K562 (cell line): ENCODE data around the gene ATAD2B. TPM values are rescaled to one million over a fixed set of nuclear protein-coding genes. Genes with fewer than 3 reads are reported as not detected.
A peak's percentile ranks its signal among the peaks of the same experiment; 100 is the strongest.

ENCODE experiments used
- ATAC-seq: fragments of 200-7000 bp; cut with Tn5 transposase; 3 replicates; pipeline ENCODE4 v1.9.1; 2020; ENCODE audit warnings: moderate library complexity
- BruUV-seq: library from RNA; stranded (reverse); fragments of 400-500 nt; replicated peaks from 2 replicates; lab custom pipeline; 2021; lab: Mats Ljungman, UMichigan
- CTCF ChIA-PET: fragments of 300-600 bp; formaldehyde crosslinking; extraction: SDS; loops from one replicate; lab custom pipeline; 2021; ENCODE audit warnings: low intra/inter-chr PET ratio; lab: Yijun Ruan, JAX
- POLR2A ChIA-PET: fragments of 300-600, 350-650 bp; sonication (Branson Sonifier 250); formaldehyde crosslinking; extraction: SDS; loops from one replicate; lab custom pipeline; 2021; ENCODE audit warnings: antibody characterized with exemption, inconsistent platforms; lab: Yijun Ruan, JAX
- DNase-seq, 4 experiments: peaks; one replicate each; pipeline versions ENCODE4 v3.0.0 to v3.0.0-alpha.2; 2011 to 2018; ENCODE audit warnings: low spot score in 3 of 4, mixed read lengths in 3 of 4; ENCODE audit errors: extremely low read depth in 1 of 4
- FAIRE-seq: peaks from 2 replicates; lab custom pipeline; 2011; peaks lifted over from hg19 to GRCh38; lab: Jason Lieb, UNC
- H2AFZ ChIP-seq: 2 replicates; pipeline ENCODE4 v1.6.0; 2011; ENCODE audit warnings: low read depth, low read length, control low read depth, inconsistent platforms
- H3K27ac ChIP-seq: fragments of 200-600 bp; 3 replicates; pipeline ENCODE4 v1.8.0; 2011; ENCODE audit warnings: low read depth, mild to moderate bottlenecking, control low read depth, inconsistent platforms, low read length, moderate library complexity, mixed read lengths; ENCODE audit errors: extremely low read depth
- H3K27me3 ChIP-seq, 2 experiments: fragments of 300-600 bp in 1 of 2; 2 replicates in 1 of 2; 3 replicates in 1 of 2; pipeline versions ENCODE4 v1.6.0 to v1.8.0; 2011; ENCODE audit warnings: inconsistent platforms in 2 of 2, low read length in 2 of 2, mild to moderate bottlenecking in 1 of 2, mixed read lengths in 1 of 2, moderate library complexity in 1 of 2; ENCODE audit not compliant: control insufficient read depth in 2 of 2, insufficient read depth in 2 of 2
- H3K36me3 ChIP-seq: fragments of 300-600 bp; 3 replicates; pipeline ENCODE4 v1.8.0; 2011; ENCODE audit warnings: mild to moderate bottlenecking, low read length, inconsistent platforms; ENCODE audit not compliant: control insufficient read depth, insufficient read depth
- H3K4me1 ChIP-seq, 2 experiments: fragments of 200-600 bp in 1 of 2; replicated peaks in 1 of 2; 2 replicates in 1 of 2; 3 replicates in 1 of 2; pipeline versions ENCODE4 v1.5.1 to v1.8.0; 2011; ENCODE audit warnings: inconsistent platforms in 2 of 2, low read length in 2 of 2, mild to moderate bottlenecking in 1 of 2, mixed read lengths in 1 of 2, moderate library complexity in 1 of 2; ENCODE audit not compliant: control insufficient read depth in 2 of 2, insufficient read depth in 2 of 2
- H3K4me2 ChIP-seq: 2 replicates; pipeline ENCODE4 v1.6.1; 2011; ENCODE audit warnings: low read length, control low read depth, inconsistent platforms, mixed read lengths; ENCODE audit not compliant: insufficient read depth
- H3K4me3 ChIP-seq: fragments of 200-600 bp; sonication (generic), shearing (Covaris generic); 2 replicates; pipeline ENCODE4 v1.5.1; 2016; ENCODE audit warnings: control low read depth, inconsistent platforms
- H3K79me2 ChIP-seq: fragments of 200-600 bp; 3 replicates; pipeline ENCODE4 v1.8.0; 2011; ENCODE audit warnings: low read length, inconsistent platforms; ENCODE audit not compliant: control insufficient read depth, insufficient read depth
- H3K9ac ChIP-seq, 2 experiments: 2 replicates each; pipeline versions ENCODE4 v1.6.0 to v1.6.1; 2011; ENCODE audit warnings: low read depth in 2 of 2, low read length in 2 of 2, control low read depth in 1 of 2, inconsistent platforms in 1 of 2, mild to moderate bottlenecking in 1 of 2, mixed read lengths in 1 of 2; ENCODE audit not compliant: insufficient read depth in 1 of 2
- H3K9me1 ChIP-seq: one replicate; pipeline ENCODE4 v1.6.0; 2011; ENCODE audit warnings: inconsistent platforms, mild to moderate bottlenecking, low read length, moderate library complexity; ENCODE audit not compliant: control insufficient read depth, insufficient read depth
- H3K9me3 ChIP-seq: replicated peaks from 2 replicates; pipeline ENCODE4 v1.5.1; 2011; ENCODE audit warnings: low read depth, low read length, inconsistent platforms; ENCODE audit not compliant: control insufficient read depth, insufficient read depth
- H4K20me1 ChIP-seq: replicated peaks from 2 replicates; pipeline ENCODE4 v1.6.1; 2011; ENCODE audit warnings: low read length, inconsistent platforms, mixed read lengths; ENCODE audit not compliant: control insufficient read depth, insufficient read depth
- ARID1B ChIP-seq: fragments of 450-650 bp; IDR thresholded peaks from 2 replicates; pipeline ENCODE4 v1.6.1; 2016; ENCODE audit warnings: antibody characterized with exemption, mild to moderate bottlenecking, inconsistent platforms
- CBFA2T3 ChIP-seq: fragments of 450-650 bp; IDR thresholded peaks from 2 replicates; pipeline ENCODE4 v1.6.1; 2017
- DPF2 ChIP-seq: fragments of 450-650 bp; IDR thresholded peaks from 2 replicates; pipeline ENCODE4 v1.6.1; 2016
- HIVEP1 ChIP-seq: fragments of 250-450 bp; sonication (Bioruptor Pico); IDR thresholded peaks from 2 replicates; pipeline ENCODE4 v1.4.0; 2020; ENCODE audit warnings: mild to moderate bottlenecking
- KLF6 ChIP-seq: fragments of 250-450 bp; sonication (Bioruptor Pico); IDR thresholded peaks from 2 replicates; pipeline ENCODE4 v1.4.0; 2020; ENCODE audit warnings: mild to moderate bottlenecking, moderate library complexity, borderline replicate concordance
- MAFG ChIP-seq: fragments of 450-650 bp; conservative IDR thresholded peaks from 2 replicates; pipeline ENCODE4 v1.6.1; 2016; ENCODE audit warnings: missing genetic modification characterization, missing compliant biosample characterization
- MEIS2 ChIP-seq: fragments of 450-650 bp; IDR thresholded peaks from 2 replicates; pipeline ENCODE4 v1.6.1; 2014; ENCODE audit warnings: mild to moderate bottlenecking; ENCODE audit not compliant: partially characterized antibody
- NELFE ChIP-seq: IDR thresholded peaks from 2 replicates; pipeline ENCODE4 v1.6.1; 2011; ENCODE audit warnings: mild to moderate bottlenecking; ENCODE audit not compliant: insufficient read depth, insufficient read length
- SMARCA4 ChIP-seq: fragments of 450-650 bp; IDR thresholded peaks from 2 replicates; pipeline ENCODE4 v1.6.1; 2016
- TAL1 ChIP-seq: fragments of 450-650 bp; IDR thresholded peaks from 2 replicates; pipeline ENCODE4 v1.6.1; 2016; ENCODE audit warnings: mild to moderate bottlenecking
- TEAD4 ChIP-seq, 2 experiments: sonication (generic) in 1 of 2; formaldehyde crosslinking in 1 of 2; IDR thresholded peaks; 2 replicates each; pipeline versions ENCODE4 v1.6.1 to v1.8.0; 2012 to 2022; ENCODE audit warnings: borderline replicate concordance in 1 of 2, inconsistent platforms in 1 of 2, low read length in 1 of 2, mild to moderate bottlenecking in 1 of 2, missing genetic modification reagents in 1 of 2
- ZKSCAN1 ChIP-seq: fragments of 150-350 bp; IDR thresholded peaks from 2 replicates; pipeline ENCODE4 v1.6.1; 2016; ENCODE audit warnings: low read depth, low read length
- ZNF263 ChIP-seq: sonication (generic); formaldehyde crosslinking; IDR thresholded peaks from 2 replicates; pipeline ENCODE4 v1.8.0; 2022; ENCODE audit warnings: mild to moderate bottlenecking, missing genetic modification reagents, borderline replicate concordance
- ZNF696 ChIP-seq: fragments of 250-450 bp; sonication (Bioruptor Pico); conservative IDR thresholded peaks from 2 replicates; pipeline ENCODE4 v1.4.0; 2020; ENCODE audit warnings: mild to moderate bottlenecking, moderate library complexity
- ZNF75A ChIP-seq: fragments of 450-650 bp; formaldehyde crosslinking; IDR thresholded peaks from 2 replicates; pipeline ENCODE4 v1.4.0; 2020; ENCODE audit warnings: mild to moderate bottlenecking
- WGBS: fragments of 100-300 bp; shearing (Covaris generic); methylation state at CpG from one replicate; pipeline ENCODE4 v1.1.6; 2016; ENCODE audit warnings: low coverage, mixed read lengths; ENCODE audit not compliant: insufficient coverage; ENCODE audit errors: missing lambda C conversion rate; 5-methylcytosine and 5-hydroxymethylcytosine counted together
- in situ Hi-C: fragments of 300-500 bp; cut with MboI; formaldehyde crosslinking; loops from 4 replicates; pipeline ENCODE4 v1.15.0; 2018; ENCODE audit warnings: inconsistent platforms, mixed read lengths
- intact Hi-C: fragments of 100-400 bp; cut with micrococcal nuclease; formaldehyde crosslinking; loops from 2 replicates; pipeline ENCODE4 v1.14.2; 2022
- polyA plus RNA-seq, 8 experiments: library from polyadenylated mRNA; depleted of rRNA in 4 of 8; stranded (reverse) in 5 of 8; unstranded in 3 of 8; fragments of >200 nt; fragmentation: Nextera tagmentation in 2 of 8; fragmentation: Illumina TruSeq in 1 of 8; extraction: Ambion mirVana in 2 of 8; extraction: Trizol in 1 of 8; gene quantifications; 2 replicates each; pipeline versions ENCODE4 v1.2.1 to v1.2.3, GENCODE V29; 2011 to 2014; ENCODE audit warnings: inconsistent platforms in 1 of 8, missing spikeins in 1 of 8
- total RNA-seq, 7 experiments: library from RNA; depleted of rRNA in 6 of 7; stranded (reverse); fragments of >200 nt in 6 of 7; fragmentation: Illumina TruSeq in 2 of 7; extraction: Trizol in 2 of 7; gene quantifications; 2 replicates each; pipeline versions ENCODE4 v1.2.1 to v1.2.3, GENCODE V29; 2011 to 2021; ENCODE audit warnings: low replicate concordance in 1 of 7
- TF ChIP-seq, protein P1 (sequence below), 2 experiments: IDR thresholded peaks in 1 of 2; conservative IDR thresholded peaks in 1 of 2; 2 replicates each; pipeline ENCODE4 v1.6.1; 2016; ENCODE audit warnings: low read depth in 2 of 2, mild to moderate bottlenecking in 1 of 2, missing compliant biosample characterization in 1 of 2, missing genetic modification characterization in 1 of 2, moderate library complexity in 1 of 2
- TF ChIP-seq, protein P2 (sequence below): fragments of 250-450 bp; sonication (Bioruptor Pico); IDR thresholded peaks from 2 replicates; pipeline ENCODE4 v1.8.0; 2022; ENCODE audit warnings: inconsistent platforms, mild to moderate bottlenecking, moderate library complexity, borderline replicate concordance

Gene ATAD2B
- total and polyA plus RNA-seq, 9 of the 15 experiments (the other 6 are each of a cell fraction or from before 2014, with no cell fraction given) = 3.2 to 21.6 (median 11.4) TPM

DNA sequence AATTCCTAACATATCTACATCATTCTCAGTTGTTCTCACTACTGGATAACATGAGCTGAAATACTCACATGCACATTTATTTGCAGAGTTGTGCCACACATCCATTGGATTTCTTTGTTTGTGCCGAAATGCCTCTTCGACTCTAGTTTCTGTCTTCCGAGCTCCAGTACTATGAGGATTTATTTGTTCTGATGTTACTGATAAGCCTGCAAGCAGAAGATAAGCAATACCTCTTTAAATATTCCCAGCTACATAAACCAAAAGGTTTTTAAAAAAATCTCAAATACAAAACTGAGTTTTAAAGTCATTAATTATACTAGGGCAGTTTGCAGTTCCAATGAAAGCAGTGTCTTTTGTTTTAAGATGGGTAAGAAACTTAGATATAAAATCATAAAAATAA, 164.8 kb downstream of the ATAD2B start:
- peaks cover 25% of the 10 kb centered on the region for H3K36me3 ChIP-seq
- no peaks in the 10 kb centered on the region for H4K20me1 ChIP-seq
- in situ Hi-C loops (no loop called here), intact Hi-C loops (loop anchor here (10.0 kb wide), 1 partner anchor 127 kb away; no protein-coding TSS in a partner anchor)
- no peak overlapping the region for H3K4me3 ChIP-seq
- H3K4me1 ChIP-seq = peaks cover 0 to 11% of the 10 kb centered on the region in 2 experiments; a peak in 2 of 5 replicates
- no peaks in the 10 kb centered on the region for H3K27me3 ChIP-seq
- no peak overlapping the region for H3K9ac ChIP-seq
- H3K9me1 ChIP-seq = no peaks in the 10 kb centered on the region
- POLR2A ChIA-PET = interaction anchor here (1.2 kb wide), 1 partner anchor 12 kb away, joined by 5 read pairs; no protein-coding TSS in a partner anchor
- 24% methylated on average over 3 of the region's 3 CpGs for WGBS
- no peaks in the 10 kb centered on the region for H3K79me2 ChIP-seq
- DNase-seq (no peak), FAIRE-seq (no peak), ATAC-seq (no peak)
- TF ChIP-seq ZNF696 (CRISPR knock-in tag) (no peak), ZNF263 (CRISPR knock-in tag) (no peak), TAL1 (peak; percentile 19; the same call in 1 of the 2 replicates), TEAD4 (IDR thresholded peaks at IDR 0.05; ENCODE audit: low read length) (peak; percentile 35; the same call in 1 of the 2 replicates), TEAD4 (CRISPR knock-in tag; IDR thresholded peaks at IDR 0.05; ENCODE audit: borderline replicate concordance) (no peak), MEIS2 (peak; percentile 57), NELFE (no peak), HIVEP1 (CRISPR knock-in tag) (no peak), MAFG (tag) (no peak), DPF2 (peak; percentile 47; the same call in 1 of the 2 replicates), ARID1B (peak; percentile 52; the same call in 1 of the 2 replicates), KLF6 (CRISPR knock-in tag) (no peak), SMARCA4 (0 out of 2 replicates have a peak, but pooled peaks have one; percentile 29), ZNF75A (no peak), CBFA2T3 (0 out of 2 replicates have a peak, but pooled peaks have one; percentile 12), ZKSCAN1 (no peak)
- TF ChIP-seq, protein P1, sequence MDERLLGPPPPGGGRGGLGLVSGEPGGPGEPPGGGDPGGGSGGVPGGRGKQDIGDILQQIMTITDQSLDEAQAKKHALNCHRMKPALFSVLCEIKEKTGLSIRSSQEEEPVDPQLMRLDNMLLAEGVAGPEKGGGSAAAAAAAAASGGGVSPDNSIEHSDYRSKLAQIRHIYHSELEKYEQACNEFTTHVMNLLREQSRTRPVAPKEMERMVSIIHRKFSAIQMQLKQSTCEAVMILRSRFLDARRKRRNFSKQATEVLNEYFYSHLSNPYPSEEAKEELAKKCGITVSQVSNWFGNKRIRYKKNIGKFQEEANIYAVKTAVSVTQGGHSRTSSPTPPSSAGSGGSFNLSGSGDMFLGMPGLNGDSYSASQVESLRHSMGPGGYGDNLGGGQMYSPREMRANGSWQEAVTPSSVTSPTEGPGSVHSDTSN (CRISPR knock-in tag; IDR thresholded peaks at IDR 0.05; ENCODE audit: low read depth) = no peak
- TF ChIP-seq, protein P1 (tag; conservative IDR thresholded peaks at IDR 0.05; ENCODE audit: low read depth) = 0 out of 2 replicates have a peak, but pooled peaks have one; percentile 19
- TF ChIP-seq, protein P2, sequence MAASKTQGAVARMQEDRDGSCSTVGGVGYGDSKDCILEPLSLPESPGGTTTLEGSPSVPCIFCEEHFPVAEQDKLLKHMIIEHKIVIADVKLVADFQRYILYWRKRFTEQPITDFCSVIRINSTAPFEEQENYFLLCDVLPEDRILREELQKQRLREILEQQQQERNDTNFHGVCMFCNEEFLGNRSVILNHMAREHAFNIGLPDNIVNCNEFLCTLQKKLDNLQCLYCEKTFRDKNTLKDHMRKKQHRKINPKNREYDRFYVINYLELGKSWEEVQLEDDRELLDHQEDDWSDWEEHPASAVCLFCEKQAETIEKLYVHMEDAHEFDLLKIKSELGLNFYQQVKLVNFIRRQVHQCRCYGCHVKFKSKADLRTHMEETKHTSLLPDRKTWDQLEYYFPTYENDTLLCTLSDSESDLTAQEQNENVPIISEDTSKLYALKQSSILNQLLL (CRISPR knock-in tag) = no peak
- CTCF ChIA-PET = interaction anchor here (0.6 kb wide), 1 partner anchor 126 kb away, joined by 6 read pairs; no protein-coding TSS in a partner anchor
- no TSS peak for BruUV-seq
- no peak overlapping the region for H3K4me2 ChIP-seq
- no peak overlapping the region for H3K27ac ChIP-seq
- no peak overlapping the region for H2AFZ ChIP-seq
- H3K9me3 ChIP-seq = no peaks in the 10 kb centered on the region
